Activated T-helper 9 cell treated with anti-CD3 and anti-CD28 coated beads, Interleukin-2, amount 50 U/mL, for 16 hours (primary cell): ENCODE data around the gene RAB3B.
"Not testable (repeated sequence)": the region's sequence is repeated elsewhere in the genome, so short reads cannot be mapped to it uniquely, and the experiment has no call there.

Source experiments
- DNase-seq: peaks from one replicate; pipeline ENCODE4 v3.0.0-alpha.2; 2020; ENCODE audit warnings: low read depth

Gene RAB3B

DNA sequence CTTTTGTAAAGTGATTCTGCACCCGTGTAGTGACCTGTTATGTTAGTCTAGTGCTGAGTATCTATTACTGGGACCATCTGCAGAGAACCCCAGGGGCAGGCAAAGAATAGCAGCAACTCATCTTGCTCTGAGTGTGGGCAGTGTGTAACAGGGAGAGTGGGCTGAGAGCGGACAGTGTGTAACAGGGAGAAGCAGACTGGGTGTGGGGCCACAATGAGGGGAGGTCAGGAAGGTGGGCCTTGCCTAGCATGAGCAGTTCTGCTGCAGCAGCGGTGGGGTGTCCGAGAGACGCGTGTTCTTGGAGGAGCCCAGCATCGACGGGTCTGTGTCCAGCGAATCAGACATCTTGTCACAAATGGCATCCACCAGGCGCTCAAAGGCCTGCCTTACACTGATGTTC is 70.8 kb downstream of the RAB3B start:
- no peak for DNase-seq

DNA sequence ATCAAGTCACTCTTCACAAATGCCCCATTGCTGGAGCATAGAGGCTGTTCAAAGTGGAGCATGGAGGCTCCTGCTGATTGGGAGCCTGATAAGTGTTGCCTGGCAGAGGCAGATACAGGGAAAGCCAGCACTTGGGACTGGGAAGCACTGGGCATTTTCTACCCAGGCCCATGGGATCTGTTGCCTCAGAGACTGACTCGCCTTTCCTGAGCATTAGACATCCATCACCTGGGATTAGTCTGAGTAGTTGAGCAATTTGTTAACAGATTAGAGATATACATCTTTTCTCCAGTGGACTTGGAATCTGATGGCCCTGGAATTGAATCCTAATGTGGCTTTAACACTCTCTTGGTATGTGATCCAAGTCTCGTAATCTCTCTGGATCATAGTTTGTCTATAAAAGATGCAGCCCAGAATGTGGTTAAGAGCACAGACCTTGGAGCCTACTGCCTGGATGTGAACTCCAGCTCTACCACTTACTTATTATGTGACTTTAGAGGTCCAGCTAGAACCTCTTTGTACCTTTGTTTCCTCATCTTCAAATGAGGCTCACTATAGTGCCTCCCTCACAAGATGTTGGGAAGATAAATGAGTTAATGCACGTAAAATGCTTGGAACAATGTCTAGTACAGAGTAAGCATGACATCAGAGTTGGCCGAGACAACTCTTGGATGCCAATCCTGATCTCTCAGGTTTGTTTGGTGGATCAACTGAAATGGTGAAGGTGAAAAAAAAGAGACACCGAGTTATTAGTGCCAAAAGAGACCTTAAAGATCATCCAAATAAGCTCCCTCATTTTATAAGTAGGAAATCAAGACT is 73.7 kb downstream of the RAB3B start:
- DNase-seq, result no peak

DNA sequence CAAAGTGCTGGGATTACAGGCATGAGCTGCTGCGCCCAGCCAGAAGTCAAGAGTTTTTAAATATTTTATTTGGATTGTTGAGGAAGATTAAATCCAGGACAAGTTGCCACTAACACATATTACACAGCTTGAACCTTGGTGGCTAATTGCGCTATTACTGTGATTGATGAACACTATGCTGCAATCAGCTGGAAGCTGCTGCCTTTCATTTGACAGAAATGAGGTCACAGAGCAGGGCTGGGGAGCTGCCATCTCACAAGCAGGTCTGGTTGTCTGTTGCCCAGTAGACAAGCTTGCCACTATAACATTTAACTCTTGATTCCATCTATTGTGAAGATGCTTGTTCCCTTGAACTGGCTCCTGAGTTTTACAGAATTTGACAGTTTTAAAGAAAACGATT is 74.5 kb downstream of the RAB3B start:
- no peak for DNase-seq

DNA sequence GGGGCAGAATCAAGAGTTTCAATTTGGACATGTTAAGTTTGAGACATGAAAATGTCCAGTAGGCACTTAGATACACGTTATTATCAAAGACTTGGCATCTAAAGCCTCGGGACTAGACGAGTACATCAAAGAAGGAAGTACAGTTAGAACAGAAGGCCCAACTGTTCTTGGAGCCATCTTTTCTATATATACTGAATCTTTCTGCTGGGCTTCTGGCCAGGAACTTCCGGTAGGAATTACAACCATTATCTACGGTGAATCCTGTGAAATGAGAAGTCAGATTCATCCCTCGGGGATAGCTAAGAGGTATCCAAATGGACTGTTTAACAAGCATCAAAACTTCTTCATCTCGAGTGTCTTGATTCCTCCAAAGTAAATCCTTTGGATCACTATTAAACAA is 77.6 kb downstream of the RAB3B start:
- no peak for DNase-seq

DNA sequence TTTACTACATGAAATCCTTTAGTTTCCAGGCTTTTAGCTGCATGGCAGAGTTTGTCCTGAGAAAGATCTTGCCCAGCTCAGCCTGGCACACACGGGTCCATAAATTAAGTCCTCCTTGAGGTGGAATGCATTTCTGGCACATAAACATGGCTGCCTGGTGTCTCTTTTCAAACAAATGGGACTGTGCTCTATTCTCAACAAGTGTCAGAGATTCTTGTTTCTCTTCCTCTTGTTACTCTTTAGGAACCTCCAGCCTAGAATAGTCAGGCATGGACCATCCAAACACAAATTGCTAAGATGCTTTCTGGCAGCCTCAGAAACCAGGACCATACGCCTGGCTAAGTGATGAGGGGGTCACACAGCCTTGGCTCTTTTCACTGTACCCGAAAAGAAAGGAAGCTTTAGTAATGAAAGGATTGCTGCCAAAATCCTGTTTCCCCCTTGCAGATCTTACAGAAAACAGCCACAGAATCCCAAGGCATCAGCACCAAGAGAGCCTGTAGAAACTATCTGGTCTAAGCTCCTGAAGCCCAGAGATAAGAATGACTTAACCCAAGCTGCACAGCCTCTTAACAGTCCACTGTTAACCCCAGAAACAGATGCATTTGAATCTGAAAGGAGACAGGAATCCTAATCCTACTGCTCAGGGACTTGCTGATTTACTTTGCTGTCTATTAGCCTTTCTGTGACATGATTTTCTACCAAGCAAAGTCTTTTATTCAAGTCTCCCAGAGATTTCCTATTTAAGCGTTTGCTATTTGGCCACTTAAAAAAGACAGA is 80.1 kb downstream of the RAB3B start:
- DNase-seq, result no peak

DNA sequence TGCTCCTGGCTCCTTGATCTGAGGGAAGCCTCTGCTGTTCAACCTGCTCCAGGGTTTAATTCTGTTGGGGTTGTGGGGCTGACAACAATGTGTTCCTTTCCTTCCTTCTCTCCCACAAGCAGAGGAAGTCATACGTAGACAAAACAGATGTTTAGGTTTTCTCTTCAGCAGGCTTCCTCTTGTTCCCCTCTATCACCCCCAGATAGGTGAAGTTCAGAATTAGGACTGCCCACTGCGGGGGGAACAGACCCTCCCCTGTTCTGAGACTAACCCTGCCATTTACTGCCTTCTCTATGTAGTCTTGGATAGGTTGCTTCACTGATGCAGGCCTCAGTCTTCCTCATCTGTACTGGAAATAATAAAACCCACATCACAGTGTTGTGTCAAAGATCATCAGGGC is 82.0 kb downstream of the RAB3B start:
- no peak for DNase-seq

DNA sequence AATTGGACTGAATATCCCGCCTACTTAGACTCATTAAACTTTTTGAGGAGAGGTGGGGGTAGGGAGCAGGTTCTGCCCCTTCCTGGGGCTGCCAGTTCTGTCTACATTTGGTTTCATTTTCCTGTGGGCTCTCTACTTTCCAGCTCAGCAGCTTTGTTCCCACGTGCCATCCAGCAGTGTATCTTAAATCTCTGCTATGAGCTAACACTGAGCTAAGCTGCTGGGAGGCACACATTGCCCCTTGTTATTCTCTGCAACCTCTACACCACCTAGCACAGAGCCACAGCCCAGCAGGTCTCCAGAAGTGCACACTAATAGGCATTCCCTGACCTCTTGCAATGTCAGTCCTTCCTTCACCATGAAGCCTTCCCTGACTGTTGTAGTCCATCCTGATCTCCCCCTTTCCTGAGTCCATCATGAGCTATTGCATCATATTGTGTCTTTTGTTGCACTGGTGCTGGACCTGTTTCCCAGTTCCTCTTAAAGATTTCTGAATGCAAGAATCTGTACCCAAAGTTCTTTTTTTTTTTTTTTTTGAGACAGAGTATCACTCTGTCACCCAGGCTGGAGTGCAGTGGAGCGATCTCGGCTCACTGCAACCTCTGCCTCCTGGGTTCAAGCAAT is 83.3 kb downstream of the RAB3B start:
- no peak for DNase-seq

DNA sequence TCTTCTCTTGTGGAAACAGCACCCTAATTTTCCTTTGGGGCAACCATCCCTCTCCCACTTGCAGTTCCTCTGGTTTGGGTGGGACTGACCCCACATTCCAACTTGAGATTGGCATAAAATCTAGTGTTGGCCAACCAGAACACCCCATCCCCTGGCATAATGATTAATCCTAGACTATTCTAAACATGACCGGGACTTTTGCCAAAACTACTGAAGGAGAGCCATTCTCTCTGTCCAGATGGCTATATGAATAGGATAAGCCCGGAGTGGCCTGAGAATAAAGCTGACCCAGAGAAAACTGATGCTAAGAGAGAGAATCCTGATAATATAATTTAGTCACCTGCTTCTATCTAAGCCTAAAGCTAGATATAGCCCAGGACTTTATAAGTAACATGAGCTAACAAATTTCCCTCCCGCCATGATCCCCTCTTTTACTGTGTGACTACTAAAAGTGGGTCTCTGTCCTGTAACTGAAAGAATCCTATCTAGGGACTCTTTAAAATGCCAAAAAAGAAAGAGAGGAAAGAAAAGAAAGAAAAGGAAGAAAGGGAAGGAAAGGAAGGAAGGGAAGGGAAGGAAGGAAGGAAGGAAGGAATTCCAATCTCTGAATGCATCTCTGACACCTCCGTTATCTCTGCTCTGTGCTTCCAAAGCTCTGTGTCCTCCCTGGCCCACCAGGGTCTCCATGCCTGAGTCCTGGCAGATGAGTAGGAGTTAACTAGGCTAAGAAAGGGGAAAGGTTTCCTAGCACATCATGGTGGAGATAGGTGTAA is 84.0 kb downstream of the RAB3B start:
- DNase-seq, result no peak

DNA sequence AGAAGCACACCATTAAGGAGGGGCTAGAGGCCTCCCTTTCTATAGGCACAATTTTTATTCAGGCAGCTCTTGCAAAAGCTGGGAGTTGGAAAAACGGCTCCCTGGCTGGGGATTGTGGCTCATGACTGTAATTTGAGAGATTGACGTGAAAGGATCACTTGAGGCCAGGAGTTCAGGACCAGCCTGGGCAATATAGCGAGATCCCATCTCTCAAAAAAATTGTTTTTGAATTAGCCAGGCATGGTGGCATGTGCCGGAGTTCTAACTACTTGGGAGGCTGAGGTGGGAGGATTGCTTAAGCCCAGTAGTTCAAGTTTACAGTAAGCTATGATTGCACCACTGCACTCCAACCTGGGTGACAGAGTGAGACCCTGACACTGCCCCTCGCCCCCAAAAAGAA is 88.0 kb downstream of the RAB3B start:
- no peak for DNase-seq

DNA sequence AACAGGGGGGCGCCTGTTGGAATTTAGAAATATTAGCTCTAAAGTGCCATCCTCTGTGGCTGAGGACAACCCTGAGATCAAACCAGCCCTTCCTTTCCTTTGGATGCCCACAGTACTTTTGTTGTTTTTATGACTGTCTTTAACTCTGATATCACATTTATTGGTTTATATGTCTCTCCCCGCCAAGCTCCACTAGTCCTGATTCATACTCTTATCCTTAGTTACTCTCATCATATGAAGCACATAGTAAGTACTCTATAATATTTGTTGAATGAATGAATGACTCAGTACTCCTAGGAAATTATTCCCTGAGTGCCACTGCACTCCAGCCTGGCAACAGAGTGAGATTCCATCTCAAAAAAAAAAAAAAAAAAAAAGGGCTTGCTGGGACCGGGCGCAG is 89.3 kb downstream of the RAB3B start:
- DNase-seq, result no peak

DNA sequence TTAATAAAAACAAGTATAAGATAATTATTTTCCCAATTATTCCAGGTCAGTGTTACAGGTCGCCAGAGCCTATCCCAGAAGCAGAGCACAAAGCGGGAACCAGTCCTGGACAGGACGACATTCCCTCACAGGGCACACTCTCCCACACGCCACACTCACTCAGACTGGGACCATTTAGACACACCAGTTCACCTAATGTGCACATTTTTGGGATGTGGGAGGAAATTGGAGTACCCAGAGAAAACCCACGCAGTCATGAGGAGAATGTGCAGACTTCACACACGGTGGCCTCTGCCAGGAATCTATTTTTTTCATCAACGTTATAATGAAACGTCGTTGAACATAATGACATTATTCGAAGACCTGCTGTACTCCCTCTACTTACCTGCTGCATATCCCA is 91.5 kb downstream of the RAB3B start:
- DNase-seq, result no peak

DNA sequence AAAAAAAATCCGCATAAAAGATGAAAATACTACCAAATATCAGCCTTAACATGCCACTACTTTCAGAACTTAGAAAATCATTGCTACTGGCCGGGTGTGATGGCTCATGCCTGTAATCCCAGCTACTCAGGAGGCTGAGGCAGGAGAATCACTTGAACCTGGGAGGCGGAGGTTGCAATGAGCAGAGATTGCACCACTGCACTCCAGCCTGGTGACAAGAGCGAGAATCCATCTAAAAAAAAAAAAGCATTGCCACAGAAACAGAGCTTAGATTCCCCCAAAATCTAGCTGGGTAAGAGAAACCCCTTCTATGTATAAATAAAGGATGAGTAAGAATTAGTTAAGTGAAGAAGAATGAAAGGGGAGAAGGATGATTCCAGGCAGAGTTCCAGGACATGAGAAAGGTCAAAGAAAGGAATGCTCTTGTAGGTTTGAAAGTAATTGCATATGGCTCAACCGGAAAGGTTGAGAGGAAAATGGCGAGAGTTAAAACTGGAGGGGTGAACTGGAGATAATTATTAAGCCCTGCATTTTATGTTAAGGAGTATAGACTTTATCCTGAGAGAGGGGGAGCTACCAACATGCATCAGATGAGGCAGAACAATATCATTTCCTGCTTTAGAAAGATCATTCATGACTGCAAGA is 92.3 kb downstream of the RAB3B start:
- no peak for DNase-seq

DNA sequence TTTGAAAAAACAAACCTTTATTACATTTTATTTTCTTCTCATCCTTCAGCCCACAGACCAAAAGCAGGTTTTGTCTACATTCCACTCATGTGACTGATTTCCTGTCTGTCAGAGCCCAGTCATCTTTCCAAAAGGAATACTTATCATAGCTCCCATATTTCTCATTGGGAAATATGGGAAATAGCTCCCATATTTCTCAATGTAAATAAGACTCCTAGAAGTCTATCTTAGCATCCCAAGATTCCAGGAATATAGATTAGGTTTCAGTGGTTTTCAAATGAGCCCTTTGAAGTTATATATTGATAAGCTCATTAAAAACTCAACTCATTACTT is 92.8 kb downstream of the RAB3B start:
- DNase-seq, result no peak

DNA sequence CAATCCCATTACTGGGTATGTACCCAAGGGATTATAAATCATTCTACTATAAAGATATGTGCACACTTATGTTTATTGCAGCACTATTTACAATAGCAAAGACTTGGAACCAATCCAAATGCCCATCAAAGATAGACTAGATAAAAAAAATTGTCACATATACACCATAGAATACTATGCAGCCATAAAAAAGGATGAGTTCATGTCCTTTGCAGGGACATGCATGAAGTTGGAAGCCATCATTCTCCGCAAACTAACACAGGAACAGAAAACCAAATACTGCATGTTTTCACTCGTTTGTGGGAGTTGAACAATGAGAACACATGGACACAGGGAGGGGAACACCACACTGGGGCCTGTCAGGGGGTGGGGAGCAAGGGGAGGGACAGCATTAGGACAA is 95.8 kb downstream of the RAB3B start:
- DNase-seq, result not testable (repeated sequence)

DNA sequence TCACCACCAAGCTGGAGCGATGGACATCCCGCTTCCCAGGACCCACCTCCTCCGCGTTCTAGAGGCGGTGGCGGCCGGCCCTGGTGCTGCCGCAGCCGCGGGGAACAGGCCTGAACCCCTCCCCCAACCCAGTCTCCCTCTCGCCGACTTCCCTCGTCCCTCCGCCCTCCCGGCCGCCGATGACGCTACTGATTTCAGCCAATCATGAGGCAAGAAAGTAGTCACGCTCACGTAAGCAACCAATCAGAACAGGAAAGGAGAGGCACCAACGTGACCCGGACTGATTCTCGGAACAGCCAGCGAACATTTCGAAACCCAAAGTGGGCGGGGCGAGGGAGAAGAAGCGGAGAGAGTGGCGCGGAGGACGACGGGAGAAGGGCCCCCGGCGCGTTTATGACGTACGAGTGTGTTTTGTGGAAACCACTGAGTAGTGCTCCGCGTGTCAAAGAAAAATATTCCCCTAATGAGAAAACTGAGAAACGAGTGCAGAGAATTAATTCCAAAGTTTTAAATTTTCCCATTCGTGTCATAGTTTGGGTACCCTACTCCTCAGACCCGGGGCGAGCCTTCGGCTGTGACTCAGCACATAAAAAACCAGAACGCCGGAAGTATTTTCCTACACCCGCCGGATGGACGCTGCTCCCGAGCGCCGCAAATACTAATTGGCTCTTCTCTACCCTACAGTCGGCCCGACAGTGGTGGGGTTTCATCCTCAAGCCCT is 111.7 kb downstream of the RAB3B start, which contains the start of gene NRDC:
TSS of gene NRDC (minus strand) at position 112 of the 721 bp plus-strand sequence. CDS start 112 bp downstream, outside the sequence.
- DNase-seq, result peak; percentile 98

DNA sequence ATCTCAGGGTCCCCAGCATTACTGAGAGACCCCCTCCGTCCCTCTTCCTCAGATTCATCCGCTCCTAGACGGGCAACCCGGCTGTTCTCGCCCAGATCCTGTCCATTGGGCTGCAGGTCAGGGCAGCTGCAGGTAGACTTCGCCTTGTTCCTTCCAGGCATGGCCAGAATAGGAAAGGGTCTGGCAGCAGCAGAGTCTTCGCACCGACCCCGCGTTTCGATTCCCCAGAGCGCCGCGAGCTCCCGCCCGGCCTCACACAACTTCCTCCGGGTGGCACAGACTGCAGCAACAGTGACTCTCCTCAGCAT is 112.2 kb downstream of the RAB3B start:
- DNase-seq, result no peak

DNA sequence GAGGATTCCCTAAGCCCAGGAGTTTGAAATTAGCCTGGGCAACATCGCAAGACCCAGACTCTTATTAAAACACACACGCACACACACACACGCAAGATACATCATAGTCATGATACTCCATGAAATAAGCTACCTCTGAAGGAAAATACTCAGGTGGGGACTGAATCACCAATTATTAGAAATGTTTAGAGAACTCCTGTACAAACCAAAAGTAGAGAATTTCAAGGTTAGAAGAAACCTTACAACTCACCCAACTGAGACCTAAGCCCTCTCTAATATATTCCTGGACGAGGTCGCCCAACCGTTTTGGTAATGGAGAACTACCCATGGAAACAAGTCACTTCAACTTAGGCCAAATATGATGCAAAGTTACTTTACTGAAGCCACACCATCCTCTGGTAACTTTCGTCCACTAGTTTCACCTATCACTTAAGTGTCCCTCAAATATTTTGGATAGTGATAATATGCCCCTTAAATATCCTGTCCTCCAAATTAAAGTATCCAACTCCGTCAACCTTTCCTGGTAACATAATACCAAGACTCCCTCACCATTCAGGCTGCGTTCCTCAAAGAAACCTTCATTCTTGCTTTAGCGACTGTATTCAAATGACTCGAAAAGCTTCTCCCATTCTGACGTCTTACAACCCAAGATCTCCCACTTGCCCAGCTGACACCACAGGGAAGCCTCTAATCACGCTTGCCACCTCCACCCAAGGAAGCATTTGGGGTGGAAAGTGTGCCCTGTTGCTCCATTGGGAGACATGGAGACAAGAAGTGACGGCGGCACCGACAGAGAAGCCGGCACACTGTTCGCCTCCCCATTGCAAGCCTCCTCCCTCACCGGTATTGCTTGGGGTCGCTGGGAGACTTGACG is 112.8 kb downstream of the RAB3B start:
- no peak for DNase-seq

DNA sequence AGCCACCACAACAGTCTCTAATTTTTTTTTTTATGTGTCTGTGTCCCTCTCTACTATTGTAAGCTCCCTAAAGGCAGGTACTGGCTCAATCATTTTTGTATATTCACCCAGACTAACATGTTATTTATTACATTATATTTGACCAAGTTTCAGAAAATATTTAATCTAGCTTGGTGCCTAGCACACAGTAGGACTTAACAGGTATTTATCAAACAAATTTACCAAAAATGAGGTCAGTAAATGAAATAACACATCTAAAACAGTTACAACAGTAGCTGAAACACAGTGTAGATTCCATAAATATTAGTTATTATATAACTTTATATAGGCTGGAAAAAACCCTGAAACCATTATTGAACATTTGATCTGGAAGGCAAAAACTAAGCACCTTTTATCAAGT is 114.7 kb downstream of the RAB3B start:
- no peak for DNase-seq

DNA sequence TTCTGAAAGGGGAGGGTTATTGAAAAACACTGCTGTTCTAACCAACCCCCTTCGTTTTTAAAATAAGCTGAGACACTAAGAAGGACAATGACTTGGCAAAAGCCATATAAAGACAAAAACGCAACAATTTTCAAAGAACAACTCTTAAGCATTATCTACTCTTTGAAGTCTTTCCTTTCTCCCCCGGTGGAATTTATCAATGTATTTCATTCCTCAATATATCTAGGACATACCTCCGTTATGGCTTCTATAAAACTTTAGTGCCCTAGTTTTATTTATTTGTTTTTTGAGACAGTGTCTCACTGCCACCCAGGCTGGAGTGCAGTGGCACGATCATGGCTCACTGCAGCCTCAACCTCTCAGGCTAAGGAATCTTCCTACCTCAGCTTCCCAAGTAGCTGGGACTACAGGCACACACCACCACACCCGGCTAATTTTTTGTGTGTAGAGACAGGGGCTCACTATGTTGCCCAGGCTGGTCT is 115.2 kb downstream of the RAB3B start:
- no peak for DNase-seq

DNA sequence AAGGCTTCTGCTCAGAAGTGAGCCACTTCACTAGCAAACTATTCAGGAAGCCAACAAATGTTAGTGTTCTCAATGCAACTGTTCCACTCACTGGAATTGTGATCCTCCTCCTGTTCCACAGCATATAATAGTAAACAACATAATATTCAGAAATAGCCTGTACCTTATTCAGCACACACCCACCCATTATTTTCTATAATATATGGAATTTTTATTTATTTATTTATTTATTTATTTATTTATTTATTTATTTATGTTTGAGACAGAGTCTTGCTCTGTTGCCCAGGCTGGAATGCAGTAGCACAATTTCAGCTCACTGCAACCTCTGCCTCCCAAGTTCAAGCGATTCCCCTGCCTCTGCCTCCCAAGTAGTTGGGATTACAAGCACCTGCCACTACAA is 117.2 kb downstream of the RAB3B start:
- DNase-seq, result not testable (repeated sequence)
